GM19023 (cell line): ENCODE measurements around the gene NACAD.

Experiments
- ATAC-seq: cut with Tn5 transposase; IDR thresholded peaks from one replicate; pipeline ENCODE4 v1.9.1; 2021; ENCODE audit warnings: mild to moderate bottlenecking, moderate library complexity; ENCODE audit not compliant: unreplicated experiment

Gene NACAD

DNA sequence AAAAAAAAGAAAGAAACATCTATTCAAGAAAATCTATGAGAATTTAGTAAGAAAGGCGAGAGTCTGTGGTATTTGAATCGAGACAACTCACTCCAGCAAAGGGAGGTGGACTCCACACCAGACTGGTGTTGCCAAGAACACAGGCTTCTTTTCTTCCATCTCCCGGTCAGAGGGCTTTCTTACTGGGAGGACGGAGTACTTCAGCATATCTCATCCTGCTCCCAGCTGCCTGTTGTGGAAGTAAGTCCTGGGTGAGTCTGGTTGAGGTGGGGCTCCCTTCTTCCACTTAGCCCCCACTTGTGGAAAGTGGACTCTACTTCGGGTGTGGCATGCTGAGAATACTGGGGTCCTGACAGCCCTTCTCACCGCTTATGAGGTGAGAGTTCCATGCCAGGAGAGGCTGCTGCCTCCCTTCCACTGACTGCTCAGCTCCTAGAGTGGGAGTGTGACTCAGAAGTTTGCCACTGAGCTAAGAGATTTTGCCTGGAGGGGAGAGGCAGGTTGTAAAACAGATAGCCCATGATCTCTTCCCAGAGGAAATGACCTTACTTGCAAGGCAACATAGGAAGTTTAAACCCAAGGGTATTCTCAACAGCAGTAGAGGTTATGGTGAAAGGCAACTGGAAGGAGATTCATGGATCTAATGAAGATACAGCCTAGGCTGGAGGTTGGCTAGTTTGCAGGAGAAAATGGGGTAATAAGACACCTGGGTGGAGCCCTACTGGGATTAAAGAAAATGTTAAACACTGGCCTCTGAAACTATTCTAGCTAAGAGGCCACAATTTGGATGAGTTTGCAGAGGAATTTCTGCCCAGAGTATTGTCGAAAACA lies 3.5 kb upstream of the NACAD start:
- no peak for ATAC-seq

DNA sequence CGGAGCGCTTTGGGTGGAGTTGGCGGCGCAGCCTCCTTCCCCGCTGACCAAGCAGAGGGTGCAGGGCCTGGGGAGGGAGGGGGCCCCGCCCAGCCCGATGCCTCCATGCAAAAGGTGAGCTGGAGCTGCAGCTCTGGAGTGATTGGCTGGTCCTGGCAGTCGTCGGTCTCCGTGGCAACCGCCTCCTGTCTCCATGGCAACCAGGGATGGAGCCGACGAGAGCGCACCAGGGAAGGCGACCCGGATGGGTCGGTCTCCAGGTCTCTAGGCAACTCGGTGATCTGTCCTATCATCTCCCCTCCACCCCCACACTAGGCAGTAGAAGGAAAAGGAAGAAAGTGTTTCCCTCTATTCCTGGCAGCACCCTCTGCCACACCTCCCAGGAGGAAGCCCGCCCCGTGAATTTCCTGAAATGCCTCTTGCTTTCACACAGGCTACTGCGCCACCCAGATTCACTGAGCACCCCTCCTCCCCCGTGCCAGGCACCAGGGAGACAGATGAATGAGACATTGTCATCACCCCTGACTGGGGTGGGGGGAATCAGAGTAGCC lies 647 bp upstream of the NACAD start:
- no peak for ATAC-seq

DNA sequence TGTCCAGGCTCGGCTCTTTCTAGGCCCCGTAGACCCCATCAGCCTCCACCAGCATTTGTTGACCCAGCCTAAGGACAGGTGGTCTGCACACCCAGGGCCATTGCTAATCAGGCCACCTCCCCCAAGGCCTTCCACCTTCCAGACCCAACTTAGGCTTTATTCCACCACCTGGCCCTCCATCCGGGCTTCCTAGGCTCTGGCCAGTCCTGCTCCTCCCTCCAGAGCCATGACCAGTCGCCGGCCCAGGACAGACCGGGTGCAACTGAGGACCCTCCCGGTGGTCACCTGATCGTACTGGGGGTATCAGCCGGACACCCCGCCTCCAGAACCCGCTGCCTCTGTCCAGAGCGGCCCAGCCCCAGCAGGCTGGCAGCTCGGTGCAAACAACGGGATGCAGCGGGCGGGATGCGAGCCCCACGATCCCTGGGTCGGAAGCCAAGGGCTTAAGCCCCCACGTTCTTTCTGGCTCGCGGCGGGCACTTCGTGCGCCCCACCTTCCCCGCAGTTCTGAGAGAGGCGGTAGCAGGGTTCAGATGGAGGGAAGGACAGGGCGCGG lies 545 bp downstream of the NACAD start:
- ATAC-seq, result no peak

DNA sequence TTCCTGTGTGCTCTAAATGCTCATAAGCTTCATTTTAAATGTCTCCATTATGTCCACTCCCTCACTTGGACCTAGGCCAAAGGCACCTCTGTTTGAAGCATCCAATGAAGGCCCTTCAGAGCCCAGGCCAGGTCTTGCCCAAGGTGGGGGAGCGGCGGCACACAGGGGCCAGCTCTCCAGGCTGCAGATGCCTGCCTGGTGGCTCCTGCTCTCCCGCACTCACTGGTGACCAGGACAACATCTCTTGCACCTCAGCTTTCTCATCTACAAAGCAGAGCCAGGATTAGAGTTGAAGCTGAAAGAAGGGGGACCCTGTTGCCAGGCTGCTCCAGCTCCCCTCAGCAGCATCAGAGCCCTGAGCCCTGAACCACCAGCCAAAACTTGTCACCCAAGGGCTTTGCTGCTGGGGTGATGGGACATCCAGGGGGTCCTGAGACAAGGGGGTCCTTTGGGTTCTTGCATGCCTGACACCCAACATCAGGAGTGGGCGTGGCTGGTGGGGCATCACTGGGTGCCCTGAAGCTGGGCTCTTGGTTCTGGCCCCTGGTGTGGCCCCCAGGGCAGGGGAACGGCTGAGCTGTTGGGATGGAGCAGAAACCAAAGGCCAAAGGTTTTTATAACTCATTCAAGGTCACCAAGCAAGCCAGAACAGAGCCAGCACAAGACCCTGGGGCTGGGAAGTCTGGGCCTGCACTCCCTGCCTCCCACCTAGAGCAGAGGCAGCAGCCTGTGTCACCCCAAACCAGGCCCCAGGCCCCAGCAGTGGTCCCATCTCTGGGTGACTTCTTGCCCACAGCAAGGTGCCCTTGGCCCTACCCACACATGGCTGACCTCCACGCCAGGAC lies 1.2 kb downstream of the NACAD start:
- ATAC-seq, result no peak

DNA sequence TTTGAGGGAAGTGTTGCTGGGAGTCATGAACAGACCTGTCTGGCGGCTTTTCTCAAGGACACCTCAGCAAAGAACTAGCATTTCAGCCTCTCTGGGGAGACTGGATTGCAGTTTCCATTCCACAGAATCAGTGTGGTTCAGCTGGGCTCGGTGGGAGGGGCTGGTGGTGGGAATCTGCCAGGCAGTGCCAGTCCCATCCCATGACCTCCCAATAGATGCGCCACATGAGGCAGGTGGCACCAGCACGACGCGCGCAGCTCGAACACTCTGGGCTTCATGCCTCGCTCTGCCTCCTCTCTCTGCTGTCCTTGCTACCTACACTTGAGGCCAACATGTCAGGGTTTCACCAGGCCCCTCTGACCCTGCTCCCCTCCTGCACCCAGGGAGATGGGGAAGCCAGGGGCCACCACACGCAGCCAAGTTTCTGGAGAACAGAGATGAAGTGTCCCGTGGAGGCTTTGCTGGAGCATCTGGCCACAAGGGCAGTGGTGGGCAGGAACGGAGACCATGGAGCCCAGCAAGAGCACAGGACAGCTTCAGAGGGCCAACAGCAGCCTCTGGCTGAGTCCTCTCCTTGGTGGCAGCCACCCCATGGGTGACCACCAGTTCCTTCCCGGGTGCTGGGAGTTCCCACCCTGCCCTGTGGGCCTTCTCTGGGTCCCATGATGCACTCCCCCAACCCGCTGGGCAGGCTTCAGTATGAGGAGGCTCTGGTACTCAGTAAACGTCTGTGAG lies 2.3 kb downstream of the NACAD start:
- ATAC-seq, result no peak

DNA sequence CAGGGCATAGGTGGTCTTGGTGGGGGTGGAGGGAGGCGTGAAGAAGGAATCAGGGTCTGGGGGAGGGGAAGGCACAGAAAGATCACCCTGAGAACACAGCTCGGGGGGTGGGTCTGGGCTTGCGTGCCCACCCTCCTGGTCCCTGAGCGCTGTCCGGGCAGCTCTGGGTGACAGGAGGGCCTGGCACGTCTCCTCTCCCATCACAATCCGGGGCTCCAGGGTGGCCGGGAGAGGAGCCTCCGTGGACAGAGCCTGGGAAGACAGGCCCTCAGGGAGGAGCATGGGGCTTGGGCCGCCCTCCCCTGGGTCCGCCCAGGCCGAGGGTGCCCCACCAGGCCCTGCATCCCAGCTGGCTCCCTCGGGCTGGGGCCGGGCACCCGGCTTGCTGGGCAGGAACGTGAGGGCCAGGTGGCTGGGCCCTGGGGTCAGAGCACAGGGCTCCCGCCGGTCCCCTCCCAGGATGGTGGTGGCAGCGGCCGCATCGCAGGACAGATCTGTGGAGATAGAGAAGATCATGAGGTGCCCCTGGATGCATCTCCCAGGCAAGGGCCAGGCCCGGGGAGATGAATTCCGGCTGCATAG lies 3.1 kb downstream of the NACAD start:
- ATAC-seq, result no peak

DNA sequence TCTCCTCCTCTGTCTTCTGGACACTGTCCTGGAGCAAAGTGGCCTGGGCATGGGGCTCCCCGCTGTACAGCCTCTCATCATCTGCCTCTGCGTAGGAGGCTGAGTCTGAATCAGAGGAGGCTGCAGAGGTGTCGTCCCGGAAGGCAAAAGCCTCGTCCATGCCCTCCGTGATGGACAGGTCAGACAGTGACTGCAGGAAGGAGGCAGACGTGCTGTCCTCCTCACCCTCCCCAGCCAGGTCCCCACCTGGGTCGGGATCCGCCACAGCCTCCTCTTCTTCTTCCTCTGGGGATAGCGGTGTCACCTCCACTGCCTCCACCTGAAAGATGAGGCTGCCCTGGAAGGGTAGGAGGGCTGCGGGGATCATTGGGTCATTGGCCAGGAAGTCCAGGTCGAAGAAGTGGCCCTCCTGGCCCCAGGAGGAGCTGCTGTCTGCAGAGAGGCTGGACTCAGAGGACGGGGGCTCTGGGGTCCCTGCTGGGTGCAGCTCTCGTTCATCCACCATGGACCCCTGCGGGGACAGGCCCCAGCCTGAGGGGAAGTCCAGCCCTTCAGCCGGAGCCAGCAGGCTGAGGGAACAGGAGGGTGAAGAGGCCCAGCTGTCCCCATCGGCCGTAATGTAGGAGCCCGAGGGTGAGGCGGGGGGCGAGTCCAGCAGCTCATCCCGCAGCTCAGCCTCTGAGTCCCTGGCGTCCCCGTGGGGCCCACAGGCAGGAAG lies 3.7 kb downstream of the NACAD start:
- ATAC-seq, result no peak

DNA sequence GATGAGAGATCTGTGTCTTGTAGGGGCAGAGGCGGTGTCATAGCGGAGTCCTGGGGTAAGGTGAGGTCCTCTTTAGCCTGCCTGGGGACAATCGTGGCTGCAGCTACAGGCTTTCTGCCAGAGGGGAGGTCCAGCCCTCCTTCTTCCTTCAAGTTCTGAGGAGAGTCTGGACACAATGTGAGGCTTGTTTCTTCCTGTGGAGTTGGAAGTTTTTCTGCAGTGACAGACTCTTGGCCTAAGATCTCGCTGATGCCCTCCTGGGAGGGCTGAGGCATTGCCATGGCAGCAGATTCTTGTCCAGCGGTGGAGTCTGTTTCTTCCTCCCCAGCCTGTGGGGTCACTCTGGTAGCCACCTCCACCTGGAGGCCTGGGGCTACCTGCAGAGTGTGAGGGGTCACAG lies 4.4 kb downstream of the NACAD start:
- no peak for ATAC-seq

DNA sequence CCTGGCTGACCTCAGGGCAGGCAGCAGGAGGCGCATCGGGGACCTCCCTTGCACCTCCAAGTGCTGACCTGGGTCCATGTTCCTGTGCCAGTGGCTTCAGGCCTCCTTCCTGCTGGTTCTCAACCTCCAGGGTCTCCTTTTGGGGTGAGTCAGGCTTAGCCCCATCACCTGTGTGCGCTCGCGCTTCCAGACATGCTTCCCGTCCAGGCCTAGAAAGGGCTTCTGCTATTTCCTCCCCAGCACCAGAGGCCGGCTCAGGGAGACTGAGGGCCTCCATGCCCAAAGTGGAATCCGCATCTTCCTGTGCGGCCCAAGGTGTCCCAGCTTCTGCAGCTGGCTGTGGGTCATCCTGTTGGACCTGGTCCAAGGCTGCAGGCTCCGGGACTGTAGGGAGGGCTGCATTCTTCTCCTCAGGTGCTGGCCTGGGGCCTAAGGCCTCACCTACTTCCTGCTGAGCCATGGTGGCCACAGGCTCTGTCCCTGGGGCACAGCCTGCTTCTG lies 5.9 kb downstream of the NACAD start:
- no peak for ATAC-seq

DNA sequence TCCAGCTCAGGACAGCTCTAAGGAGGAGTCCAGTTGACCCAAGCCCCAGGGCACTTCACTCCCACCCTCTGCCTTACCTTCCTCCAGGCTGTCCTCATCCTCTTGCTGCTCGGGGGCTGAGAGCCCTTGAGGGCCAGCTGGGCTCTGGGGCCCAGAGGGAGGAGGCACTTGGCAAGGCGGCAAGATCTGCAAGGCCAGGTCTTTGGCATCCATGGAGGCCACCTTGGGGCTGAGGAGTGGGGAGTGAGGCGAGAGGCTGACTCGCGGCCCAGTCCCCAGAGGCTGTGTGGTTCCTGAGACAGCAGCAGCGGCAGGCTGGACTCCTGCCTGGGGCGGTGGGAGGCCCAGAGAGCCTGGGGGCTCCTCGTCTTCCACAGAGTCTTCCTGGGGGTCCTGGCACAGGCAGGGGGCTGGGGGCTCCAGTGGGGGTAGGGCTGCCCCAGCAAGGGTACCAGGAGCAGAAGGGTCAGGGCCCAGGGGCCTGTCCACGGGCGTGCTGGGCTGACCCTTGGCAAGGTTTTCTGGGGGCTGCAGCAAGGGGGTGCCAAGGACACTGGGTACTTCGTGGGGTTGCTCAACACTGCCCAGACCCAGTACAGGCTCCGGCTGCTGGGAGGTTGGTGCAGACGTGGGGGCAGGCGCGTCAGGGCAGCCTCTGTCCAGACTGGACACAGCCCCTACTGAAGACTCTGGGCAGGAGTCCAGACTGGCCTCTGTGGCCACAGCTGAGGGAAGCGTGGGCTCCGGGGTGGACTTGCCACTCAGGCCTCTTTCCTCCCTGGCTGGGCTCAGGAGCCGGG lies 6.5 kb downstream of the NACAD start:
- no peak for ATAC-seq

DNA sequence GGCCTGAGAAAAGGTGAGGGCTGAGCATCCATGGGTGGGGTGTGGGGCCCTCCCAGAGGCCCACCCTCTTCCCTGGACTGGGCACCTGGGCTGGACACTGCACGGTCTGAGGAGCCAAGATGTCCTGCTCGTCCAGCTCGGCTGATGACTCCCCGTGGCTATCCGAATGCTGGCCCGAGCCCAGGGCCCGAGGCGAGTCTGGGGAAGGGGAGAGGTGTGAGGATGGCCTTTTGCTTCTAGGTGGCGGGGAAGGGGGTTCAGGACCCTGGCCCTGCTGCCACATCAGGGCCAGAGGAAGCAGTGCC lies 7.1 kb downstream of the NACAD start:
- no peak for ATAC-seq

DNA sequence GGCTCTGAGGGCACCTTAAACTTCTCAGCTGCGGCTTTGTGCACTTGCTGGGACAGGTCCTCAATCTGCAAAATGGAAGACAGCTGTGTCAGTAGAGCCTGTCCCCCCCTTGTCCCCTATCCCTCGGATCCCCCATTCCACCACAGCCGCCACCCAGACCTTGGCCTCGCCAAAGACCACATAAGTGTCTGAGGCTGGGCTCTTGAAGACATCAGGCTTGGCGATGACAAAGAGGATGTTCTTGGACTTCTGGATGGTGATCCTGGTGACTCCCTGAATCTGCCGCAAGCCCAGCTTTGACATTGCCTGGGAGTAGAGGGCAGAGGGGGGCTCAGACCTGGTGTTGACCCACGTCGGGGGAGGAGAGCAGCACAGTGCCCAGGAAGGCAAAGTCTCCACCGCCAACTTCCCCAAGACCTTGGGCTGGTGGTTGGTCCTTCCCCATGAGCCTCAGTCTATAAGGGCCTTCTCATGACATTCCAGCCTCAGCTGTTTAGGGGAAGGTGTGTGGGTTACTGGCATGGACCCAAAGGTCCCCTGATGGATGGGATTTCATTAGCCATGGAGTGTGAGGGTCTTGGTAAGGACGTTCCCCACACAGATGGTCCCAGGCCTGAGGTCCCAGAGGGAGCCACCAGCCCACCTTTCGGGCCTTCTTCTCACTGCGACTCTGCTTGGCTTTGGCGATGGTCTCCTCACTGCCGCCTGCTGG lies 7.7 kb downstream of the NACAD start:
- no peak for ATAC-seq

DNA sequence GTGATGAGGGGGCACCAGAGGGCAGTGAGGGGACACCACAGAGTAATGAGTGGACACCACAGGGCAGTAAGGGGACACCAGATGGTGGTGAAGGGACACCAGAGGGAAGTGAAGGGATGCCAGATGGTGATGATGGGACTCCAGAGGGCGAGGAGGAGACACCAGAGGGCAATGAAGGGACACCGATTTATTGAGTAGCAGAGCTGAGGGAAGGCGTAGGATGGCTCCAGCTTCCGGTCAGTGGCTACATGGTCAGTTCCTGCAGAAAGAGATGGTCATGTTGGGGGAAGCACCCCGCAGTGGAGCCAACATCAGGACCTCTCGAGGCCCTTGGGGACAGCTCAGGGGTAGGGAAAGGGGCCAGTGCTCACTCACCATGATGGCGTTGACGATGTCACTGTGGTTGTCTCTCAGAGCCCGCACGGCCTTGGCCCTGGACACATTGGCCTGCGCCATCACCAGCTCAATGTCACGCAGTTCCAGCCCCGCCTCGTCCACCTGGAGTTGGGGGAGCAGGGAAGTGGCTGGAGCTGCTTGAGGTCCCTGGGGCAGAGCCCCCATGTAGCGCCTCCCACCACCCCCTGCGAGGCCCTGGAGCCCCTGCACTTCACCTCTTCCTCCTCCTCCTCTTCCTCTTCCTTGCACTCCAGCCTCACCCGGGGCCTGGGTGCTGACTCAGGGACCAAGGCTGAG lies 8.4 kb downstream of the NACAD start:
- no peak for ATAC-seq

DNA sequence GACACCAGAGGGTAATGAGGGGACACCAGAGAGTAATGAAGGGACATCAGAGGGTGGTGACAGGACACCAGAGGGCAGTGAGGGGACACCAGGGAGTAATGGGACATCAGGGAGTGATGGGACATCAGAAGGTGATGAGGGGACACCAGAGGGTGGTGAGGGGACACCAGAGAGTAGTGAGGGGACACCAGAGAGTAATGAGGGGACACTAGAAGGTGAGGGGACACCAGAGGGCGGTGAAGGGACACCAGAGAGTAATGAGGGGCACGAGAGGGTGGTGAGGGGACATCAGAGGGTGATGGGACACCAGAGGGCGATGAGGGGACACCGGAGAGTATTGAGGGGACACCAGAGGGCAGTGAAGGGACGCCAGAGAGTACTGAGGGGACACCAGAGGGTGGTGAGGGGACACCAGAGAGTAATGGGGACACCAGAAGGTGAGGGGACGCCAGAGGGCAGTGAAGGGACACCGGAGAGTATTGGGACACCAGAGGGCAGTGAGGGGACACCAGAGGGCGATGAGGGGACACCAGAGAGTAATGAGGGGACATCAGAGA lies 10.6 kb downstream of the NACAD start:
- no peak for ATAC-seq

DNA sequence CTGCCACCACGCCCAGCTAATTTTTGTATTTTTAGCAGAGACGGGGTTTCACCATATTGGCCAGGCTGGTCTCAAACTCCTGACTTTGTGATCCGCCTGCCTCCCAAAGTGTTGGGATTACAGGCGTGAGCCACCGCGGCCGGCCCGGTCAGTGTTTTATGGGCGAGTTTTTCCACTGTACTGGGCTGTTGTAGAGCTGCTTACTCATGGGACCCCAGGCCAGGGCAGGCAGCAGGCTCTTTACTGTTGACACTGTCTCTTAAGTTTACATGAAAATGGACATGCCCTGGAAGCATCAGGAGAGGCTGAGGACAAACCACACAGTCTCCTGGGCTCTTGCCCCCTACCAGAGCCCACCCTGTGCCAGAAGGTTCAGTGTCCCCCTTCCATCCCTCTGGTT lies 11.2 kb downstream of the NACAD start:
- ATAC-seq, result no peak

DNA sequence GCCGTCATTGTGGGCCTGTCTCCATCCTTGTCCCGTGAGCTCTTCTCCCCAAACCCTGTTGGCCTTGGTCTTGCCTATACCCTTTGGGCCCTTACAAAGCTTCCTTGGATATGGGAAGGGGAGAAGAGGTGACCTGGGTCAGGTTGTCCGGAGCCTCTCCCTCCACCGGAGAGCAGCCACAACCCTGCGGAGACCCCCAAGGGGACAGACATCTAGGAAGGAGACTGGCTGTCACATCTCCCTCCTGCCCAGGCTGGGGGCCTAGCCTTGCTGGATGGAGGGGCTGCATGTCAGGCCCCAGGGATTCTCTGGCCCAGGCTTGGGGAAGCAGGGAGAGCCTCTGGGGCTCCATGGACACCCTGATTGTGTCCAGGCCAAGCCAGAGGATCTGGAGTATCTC lies 11.8 kb downstream of the NACAD start:
- ATAC-seq, result no peak
